Bronchus fibroblast of lung (primary cell): ENCODE data around the gene NHSL2. TPM values are rescaled to one million over a fixed set of nuclear protein-coding genes. Genes with fewer than 3 reads are reported as not detected.

ENCODE experiments used
- total RNA-seq: library from RNA; depleted of rRNA; stranded (reverse); fragments of >200 nt; gene quantifications from 2 replicates; pipeline ENCODE4 v1.2.3, GENCODE V29; 2015

Gene NHSL2
- 0.59 and 0.84 TPM in 2 replicates for total RNA-seq

GRCh38 chrX:71910643-71910985, at the start of gene NHSL2:
TSS of gene NHSL2 (plus strand) at chrX:71910845.

GRCh38 chrX:72131317-72132294, 221.0 kb downstream of the NHSL2 start, which contains the start of gene RTL5:
TSS of gene RTL5 (minus strand) at chrX:72131915.

GRCh38 chrX:72181178-72182125, 270.8 kb downstream of the NHSL2 start, which contains the start of gene PIN4:
TSS of gene PIN4 (plus strand) at chrX:72181757. CDS start at chrX:72181786, 29 bp downstream.

Other genes starting within 250 kb of the NHSL2 start
- not detected in 2 replicates for gene CXorf49, start 192.6 kb upstream of the NHSL2 start, total RNA-seq
- not detected in 2 replicates for gene CXorf49B, start 147.5 kb upstream of the NHSL2 start, total RNA-seq
- 0.84 and 0.89 TPM in 2 replicates for gene RTL5, start 221.1 kb downstream of the NHSL2 start, total RNA-seq